Endothelial cell of umbilical vein (primary cell): Measurements from ENCODE around the gene PLB1.

Source experiments
- CTCF ChIP-seq, 2 donors: IDR thresholded peaks; 1 replicate in 1 of 2; 2 replicates in 1 of 2; pipeline ENCODE4 v1.5.1; 2011; ENCODE audit warnings: low read length in 2 of 2, mild to moderate bottlenecking in 2 of 2, moderate library complexity in 2 of 2, control low read depth in 1 of 2, inconsistent platforms in 1 of 2, low read depth in 1 of 2; ENCODE audit not compliant: insufficient read depth in 1 of 2; ENCODE audit errors: extremely low read depth in 1 of 2
- EZH2 ChIP-seq: IDR thresholded peaks from 2 replicates; pipeline ENCODE4 v1.6.1; 2012; ENCODE audit warnings: borderline replicate concordance, low read depth, mild to moderate bottlenecking, moderate library complexity, low read length, inconsistent platforms; ENCODE audit not compliant: severe bottlenecking
- FOS ChIP-seq: IDR thresholded peaks from 2 replicates; pipeline ENCODE4 v1.6.1; 2011; ENCODE audit warnings: mild to moderate bottlenecking, low read length, moderate library complexity, borderline replicate concordance; ENCODE audit not compliant: insufficient read depth
- GATA2 ChIP-seq: IDR thresholded peaks from 2 replicates; pipeline ENCODE4 v1.7.0; 2011; ENCODE audit warnings: low read depth, mild to moderate bottlenecking, moderate library complexity, mixed read lengths, low read length; ENCODE audit not compliant: insufficient read length, insufficient read depth
- JUN ChIP-seq: IDR thresholded peaks from 2 replicates; pipeline ENCODE4 v1.6.1; 2011; ENCODE audit warnings: borderline replicate concordance, low read depth; ENCODE audit not compliant: insufficient read length, insufficient read depth
- MAX ChIP-seq: IDR thresholded peaks from 2 replicates; pipeline ENCODE4 v1.6.1; 2011; ENCODE audit not compliant: insufficient read depth, insufficient read length
- MYC ChIP-seq: IDR thresholded peaks from one replicate; pipeline ENCODE4 v1.6.1; 2011; ENCODE audit warnings: mild to moderate bottlenecking, low read depth, low read length
- POLR2A ChIP-seq: IDR thresholded peaks from 2 replicates; pipeline ENCODE4 v1.6.1; 2012; ENCODE audit warnings: low read depth, mild to moderate bottlenecking, control low read depth, low read length
- POLR2AphosphoS5 ChIP-seq: IDR thresholded peaks from 2 replicates; pipeline ENCODE4 v1.6.1; 2012; ENCODE audit warnings: low read depth, mild to moderate bottlenecking, control low read depth, low read length, moderate library complexity; ENCODE audit not compliant: insufficient read depth

- TF ChIP-seq CTCF (IDR thresholded peaks at IDR 0.05; ENCODE audit: extremely low read depth in 1 of 2, insufficient read depth in 1 of 2, low read depth in 1 of 2, low read length in 2 of 2): no peak
- no peak for TF ChIP-seq JUN
- no peak for TF ChIP-seq POLR2AphosphoS5
- TF ChIP-seq EZH2: no peak
- no peak for TF ChIP-seq MYC
- TF ChIP-seq GATA2: no peak
- no peak for TF ChIP-seq POLR2A
- no peak for TF ChIP-seq FOS
- no peak for TF ChIP-seq MAX
Observed at GRCh38 chr2:28538134-28538533, 42.3 kb downstream of the PLB1 start.
